ENCODE results near the gene SDR42E2. TPM values are rescaled to one million over a fixed set of nuclear protein-coding genes. Genes with fewer than 3 reads are reported as not detected.
A peak's percentile ranks its signal among the peaks of the same experiment; 100 is the strongest.

SDR42E2 gene
- total and polyA plus RNA-seq, 2 donors from 2014 or later = not detected

- peaks cover 5% of the 10 kb centered on the region for H3K27me3 ChIP-seq (ENCODE audit: control insufficient read depth, insufficient read depth, low read length)
- no peak for DNase-seq
- FAIRE-seq = no peak
- no peak for TF ChIP-seq CTCF (IDR thresholded peaks at IDR 0.05; ENCODE audit: borderline replicate concordance, extremely low read depth, insufficient read depth)
- no peaks in the 10 kb centered on the region for H3K4me1 ChIP-seq (ENCODE audit: control insufficient read depth in 2 of 3, insufficient read depth in 2 of 3, low read depth in 1 of 3, low read length in 3 of 3)
- H3K27ac ChIP-seq (ENCODE audit: low read depth in 2 of 2, low read length in 2 of 2) = no peak overlapping the region
- intact Hi-C loops (cut with DNase I) = no loop called here
- no peak overlapping the region for H3K9ac ChIP-seq (ENCODE audit: low read length in 3 of 3)
- no peak overlapping the region for H3K4me3 ChIP-seq (ENCODE audit: low read length in 3 of 3)
- H3K9me3 ChIP-seq (ENCODE audit: control insufficient read depth in 2 of 3, insufficient read depth in 1 of 3, low read length in 3 of 3) = peaks cover 0 to 4% (median 0%) of the 10 kb centered on the region in 3 donors
- H3K36me3 ChIP-seq (ENCODE audit: control insufficient read depth in 2 of 3, insufficient read depth in 3 of 3, low read length in 3 of 3) = no peaks in the 10 kb centered on the region
These were observed 327 bp downstream of the SDR42E2 start for GRCh38 chr16:22162656-22163009.

- Histone ChIP-seq H3K27ac (ENCODE audit: low read depth in 2 of 2, low read length in 2 of 2) (no peak overlapping the region), H3K27me3 (ENCODE audit: control insufficient read depth, insufficient read depth, low read length) (peaks cover 5% of the 10 kb centered on the region), H3K9me3 (ENCODE audit: control insufficient read depth in 2 of 3, insufficient read depth in 1 of 3, low read length in 3 of 3) (peaks cover 0 to 4% (median 0%) of the 10 kb centered on the region in 3 donors), H3K4me3 (ENCODE audit: low read length in 3 of 3) (no peak overlapping the region), H3K36me3 (ENCODE audit: control insufficient read depth in 2 of 3, insufficient read depth in 3 of 3, low read length in 3 of 3) (no peaks in the 10 kb centered on the region), H3K9ac (ENCODE audit: low read length in 3 of 3) (no peak overlapping the region), H3K4me1 (ENCODE audit: control insufficient read depth in 2 of 3, insufficient read depth in 2 of 3, low read depth in 1 of 3, low read length in 3 of 3) (no peaks in the 10 kb centered on the region)
- FAIRE-seq (no peak), DNase-seq (peak in 1 of 5 donors; percentile 26)
- TF ChIP-seq CTCF (IDR thresholded peaks at IDR 0.05; ENCODE audit: borderline replicate concordance, extremely low read depth, insufficient read depth) = no peak
- intact Hi-C loops (cut with DNase I) = no loop called here
These were observed 1.5 kb downstream of the SDR42E2 start for GRCh38 chr16:22163806-22164205.

- no peak for TF ChIP-seq CTCF (IDR thresholded peaks at IDR 0.05; ENCODE audit: borderline replicate concordance, extremely low read depth, insufficient read depth)
- Histone ChIP-seq H3K9me3 (ENCODE audit: control insufficient read depth in 2 of 3, insufficient read depth in 1 of 3, low read length in 3 of 3) (peaks cover 0 to 4% (median 0%) of the 10 kb centered on the region in 3 donors), H3K4me1 (ENCODE audit: control insufficient read depth in 2 of 3, insufficient read depth in 2 of 3, low read depth in 1 of 3, low read length in 3 of 3) (no peaks in the 10 kb centered on the region), H3K36me3 (ENCODE audit: control insufficient read depth in 2 of 3, insufficient read depth in 3 of 3, low read length in 3 of 3) (no peaks in the 10 kb centered on the region), H3K9ac (ENCODE audit: low read length in 3 of 3) (no peak overlapping the region), H3K27ac (ENCODE audit: low read depth in 2 of 2, low read length in 2 of 2) (no peak overlapping the region), H3K4me3 (ENCODE audit: low read length in 3 of 3) (no peak overlapping the region), H3K27me3 (ENCODE audit: control insufficient read depth, insufficient read depth, low read length) (peaks cover 5% of the 10 kb centered on the region)
- FAIRE-seq (no peak), DNase-seq (no peak)
- intact Hi-C loops (cut with DNase I) = no loop called here
These were observed 2.2 kb downstream of the SDR42E2 start for GRCh38 chr16:22164482-22164881.

Data from kidney (tissue), 14 donors.